ENCODE data around the gene POR.
"Not testable (repeated sequence)": the region's sequence is repeated elsewhere in the genome, so short reads cannot be mapped to it uniquely, and the experiment has no call there.

The POR gene

DNA sequence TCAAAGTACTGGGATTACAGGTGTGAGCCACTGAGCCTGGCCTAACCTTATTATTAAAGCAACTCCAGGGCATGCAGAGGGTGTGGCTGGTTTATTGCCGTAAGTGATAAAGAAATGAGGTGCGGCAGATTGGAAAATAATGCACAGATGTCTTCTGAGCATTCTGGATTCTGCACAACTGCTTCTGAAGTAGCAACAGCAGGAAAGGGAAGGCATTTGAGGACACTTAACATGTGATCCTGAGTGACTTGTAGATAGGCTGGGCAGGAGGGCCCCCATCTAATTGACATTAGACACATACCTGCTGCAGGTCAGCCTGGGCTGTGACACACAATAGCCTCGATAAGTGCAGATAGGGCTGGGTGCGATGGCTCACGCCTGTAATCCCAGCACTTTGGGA, 30.5 kb upstream of the POR start:
- DNase-seq (ENCODE audit: low read depth in 2 of 3, low spot score in 1 of 3) = no peak

DNA sequence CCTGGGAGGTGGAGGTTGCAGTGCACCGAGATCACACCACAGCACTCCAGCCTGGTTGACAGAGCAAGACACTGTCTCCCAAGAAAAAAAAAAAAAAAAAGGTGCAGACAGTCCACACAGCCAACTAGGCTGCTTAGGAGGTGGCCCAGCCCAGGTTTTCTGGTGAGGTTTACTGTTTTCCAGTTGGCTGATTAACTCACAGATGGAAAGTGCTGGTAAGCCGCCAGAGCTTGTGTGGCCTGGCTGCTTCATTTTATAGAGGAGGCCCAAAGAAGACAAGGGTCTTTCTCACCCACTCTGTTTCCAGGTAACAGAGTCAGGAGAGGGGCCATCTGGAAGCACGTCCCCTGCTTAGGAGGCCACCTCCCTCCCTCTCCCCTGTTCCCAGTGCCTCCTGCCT, 29.9 kb upstream of the POR start:
- no peak for DNase-seq (ENCODE audit: low read depth in 2 of 3, low spot score in 1 of 3)

- no peak for DNase-seq (ENCODE audit: low read depth in 2 of 3, low spot score in 1 of 3)
Measured at GRCh38 chr7:75887669-75888369, 27.1 kb upstream of the POR start.

- DNase-seq (ENCODE audit: low read depth in 2 of 3, low spot score in 1 of 3) = no peak
Measured at GRCh38 chr7:75888464-75889222, 26.3 kb upstream of the POR start.

GRCh38 chr7:75889223-75889825, 25.6 kb upstream of the POR start:
- no peak for DNase-seq (ENCODE audit: low read depth in 2 of 3, low spot score in 1 of 3)

- DNase-seq (ENCODE audit: low read depth in 2 of 3, low spot score in 1 of 3) = no peak
Measured at GRCh38 chr7:75889826-75890225, 25.1 kb upstream of the POR start.

DNA sequence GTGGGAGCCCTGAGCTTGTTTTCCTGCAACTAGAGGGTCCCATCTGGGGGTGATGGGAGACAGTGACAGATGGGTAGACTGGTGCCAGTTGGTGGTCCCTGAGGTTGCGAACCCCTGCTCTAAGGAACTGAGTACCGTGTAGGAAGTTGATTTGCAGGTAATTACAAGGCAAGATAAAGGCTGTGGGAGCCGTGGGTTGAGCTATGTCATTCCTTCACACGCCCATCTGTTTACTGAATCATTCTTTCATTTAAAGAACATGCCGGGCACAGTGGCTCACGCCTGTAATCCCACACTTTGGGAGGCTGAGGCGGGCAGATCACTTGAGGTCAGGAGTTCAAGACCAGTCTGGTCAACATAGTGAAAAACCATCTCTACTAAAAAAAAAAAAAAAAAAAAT, 23.7 kb upstream of the POR start:
- DNase-seq (ENCODE audit: low read depth in 2 of 3, low spot score in 1 of 3) = not testable (repeated sequence)

DNA sequence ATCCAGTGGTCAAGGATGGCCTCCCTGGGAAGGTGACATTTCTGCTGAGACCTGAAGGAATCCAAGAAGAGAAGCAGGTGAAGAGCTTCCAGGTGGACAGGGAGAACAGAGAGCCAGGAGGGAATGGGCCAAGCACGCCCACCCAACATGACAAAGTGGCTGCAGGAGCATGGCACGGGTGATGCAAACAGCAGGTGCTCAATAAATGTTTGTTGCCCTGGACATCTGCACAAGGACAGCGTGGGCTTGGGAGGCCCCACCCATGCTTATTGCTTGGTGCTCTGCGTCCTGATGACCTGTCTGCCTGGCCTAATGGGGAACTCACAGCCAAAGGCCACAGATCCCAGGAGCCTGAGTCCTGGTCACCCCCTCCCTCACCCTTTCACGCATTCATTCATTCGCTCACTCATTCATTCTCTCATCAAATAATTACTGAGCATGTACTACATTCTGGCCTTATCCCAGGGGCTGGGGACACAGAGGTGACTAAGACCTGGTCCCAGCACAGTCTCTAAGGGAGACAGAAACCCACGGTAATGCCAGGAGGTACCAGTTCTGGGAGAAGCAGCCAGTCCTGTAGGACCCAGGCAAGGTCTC, 23.0 kb upstream of the POR start:
- DNase-seq (ENCODE audit: low read depth in 2 of 3, low spot score in 1 of 3) = no peak

- no peak for DNase-seq (ENCODE audit: low read depth in 2 of 3, low spot score in 1 of 3)
Measured at GRCh38 chr7:75892634-75893272, 22.2 kb upstream of the POR start.

- no peak for DNase-seq (ENCODE audit: low read depth in 2 of 3, low spot score in 1 of 3)
Measured at GRCh38 chr7:75896803-75897327, 18.1 kb upstream of the POR start.

DNA sequence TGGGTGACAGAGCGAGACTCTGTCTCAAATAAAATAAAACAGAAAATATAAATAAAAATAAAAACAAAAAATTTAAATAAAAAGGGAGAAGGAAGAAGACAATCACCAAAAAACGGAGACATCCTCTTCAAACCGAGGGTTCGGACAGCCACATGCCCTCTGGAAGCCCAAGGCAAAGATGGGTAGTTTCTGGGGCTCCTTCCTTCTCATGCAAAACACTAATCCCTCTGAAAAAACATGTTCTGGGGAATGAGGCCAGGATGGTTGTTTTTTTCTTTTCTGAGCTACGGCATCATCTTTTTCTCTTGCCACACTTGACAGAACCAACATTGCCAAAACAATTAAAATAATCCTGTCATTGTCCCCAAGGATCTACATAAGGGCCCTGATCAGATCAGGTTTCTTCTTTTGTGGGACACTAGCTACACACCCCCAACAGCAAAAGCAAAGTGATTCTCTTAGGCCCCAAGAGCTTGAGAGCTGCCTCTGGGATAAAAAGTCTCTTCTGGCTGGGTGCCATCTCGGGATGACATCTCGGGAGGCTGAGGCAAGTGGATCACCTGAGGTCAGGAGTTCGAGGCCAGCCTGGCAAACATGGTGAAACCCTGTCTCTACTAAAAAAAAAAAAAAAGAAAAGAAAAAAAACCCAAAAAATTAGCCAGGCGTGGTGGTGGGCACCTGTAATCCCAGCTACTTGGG, 14.2 kb upstream of the POR start:
- no peak for DNase-seq (ENCODE audit: low read depth in 2 of 3, low spot score in 1 of 3)

- DNase-seq (ENCODE audit: low read depth in 2 of 3, low spot score in 1 of 3) = no peak
Measured at GRCh38 chr7:75905785-75906604, 9.0 kb upstream of the POR start.

DNA sequence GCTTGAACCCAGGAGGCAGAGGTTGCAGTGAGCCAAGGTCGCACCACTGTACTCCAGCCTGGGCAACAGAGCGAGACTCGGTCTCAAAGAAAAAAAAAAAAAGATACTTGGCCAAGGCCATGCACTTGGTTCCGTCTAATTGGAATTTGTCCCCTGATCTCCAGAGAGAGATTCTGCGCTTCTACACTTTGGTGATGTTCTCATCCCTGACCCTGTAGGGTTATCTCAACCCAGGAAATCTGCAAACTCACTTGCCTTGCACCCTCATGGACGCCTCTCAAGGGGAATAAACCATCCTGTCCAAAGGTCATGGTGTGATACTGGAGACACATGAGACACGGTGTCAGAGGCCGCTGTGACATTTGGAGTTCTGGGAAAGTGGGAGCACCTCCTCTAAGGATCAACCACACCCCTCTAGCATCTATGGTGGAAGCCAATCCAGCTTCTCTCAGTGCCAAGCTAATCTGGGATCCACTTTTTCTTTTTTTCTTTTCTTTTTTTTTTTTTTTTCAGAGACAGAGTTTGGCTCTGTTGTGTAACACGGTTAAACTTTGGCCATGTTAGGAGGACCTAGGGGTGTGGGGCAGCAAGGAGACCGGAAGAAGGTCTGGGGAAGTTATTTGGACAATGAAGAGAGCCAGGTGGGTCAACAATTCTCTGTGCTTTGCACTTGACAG, 7.8 kb upstream of the POR start:
- DNase-seq (ENCODE audit: low read depth in 2 of 3, low spot score in 1 of 3) = no peak

- not testable (repeated sequence) for DNase-seq (ENCODE audit: low read depth in 2 of 3, low spot score in 1 of 3)
Measured at GRCh38 chr7:75907668-75908039, 7.3 kb upstream of the POR start.

DNA sequence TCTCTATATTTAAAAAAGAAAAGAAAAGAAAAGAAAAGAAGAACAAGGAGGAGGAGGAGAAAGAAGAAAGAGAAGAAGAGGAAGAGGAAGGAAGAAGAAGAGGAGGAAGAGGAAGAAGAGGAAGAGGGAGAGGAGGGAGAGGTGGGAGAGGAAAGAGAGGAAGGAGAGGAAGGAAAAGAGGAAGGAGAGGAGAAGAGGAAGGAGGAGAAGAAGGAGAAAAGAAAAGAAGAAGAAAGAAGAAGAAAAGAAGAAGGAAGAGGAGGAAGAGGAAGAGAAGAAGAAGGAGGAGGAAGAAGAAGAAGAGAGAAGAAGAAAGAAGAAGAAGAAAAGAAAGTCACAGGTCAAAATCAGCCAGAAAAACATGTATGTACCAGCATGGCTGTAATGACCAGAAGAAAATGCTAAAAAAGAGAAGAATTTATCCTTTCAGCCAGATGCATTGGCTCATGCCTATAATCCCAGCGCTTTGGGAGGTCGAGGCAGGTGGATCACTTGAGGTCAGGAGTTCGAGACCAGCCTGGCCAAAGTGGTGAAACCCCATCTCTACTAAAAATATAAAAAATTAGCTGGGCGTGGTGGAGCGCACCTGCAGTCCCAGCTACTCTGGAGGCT, 5.3 kb upstream of the POR start:
- DNase-seq (ENCODE audit: low read depth in 2 of 3, low spot score in 1 of 3) = no peak

DNA sequence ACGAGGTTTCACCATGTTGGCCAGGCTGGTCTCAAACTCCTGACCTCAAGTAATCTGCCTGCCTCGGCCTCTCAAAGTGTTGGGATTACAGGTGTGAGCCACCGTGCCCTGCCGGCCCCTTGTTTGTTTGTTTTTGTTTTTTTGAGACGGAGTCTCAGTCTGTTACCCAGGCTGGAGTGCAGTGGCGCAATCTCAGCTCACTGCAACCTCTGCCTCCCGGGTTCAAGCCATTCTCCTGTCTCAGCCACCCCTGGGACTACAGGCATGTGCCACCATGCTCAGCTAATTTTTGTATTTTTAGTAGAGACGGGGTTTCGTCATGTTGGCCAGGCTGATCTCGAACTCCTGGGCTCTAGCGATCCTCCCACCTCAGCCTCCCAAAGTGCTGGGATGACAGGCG, 3.8 kb upstream of the POR start:
- not testable (repeated sequence) for DNase-seq (ENCODE audit: low read depth in 2 of 3, low spot score in 1 of 3)

DNA sequence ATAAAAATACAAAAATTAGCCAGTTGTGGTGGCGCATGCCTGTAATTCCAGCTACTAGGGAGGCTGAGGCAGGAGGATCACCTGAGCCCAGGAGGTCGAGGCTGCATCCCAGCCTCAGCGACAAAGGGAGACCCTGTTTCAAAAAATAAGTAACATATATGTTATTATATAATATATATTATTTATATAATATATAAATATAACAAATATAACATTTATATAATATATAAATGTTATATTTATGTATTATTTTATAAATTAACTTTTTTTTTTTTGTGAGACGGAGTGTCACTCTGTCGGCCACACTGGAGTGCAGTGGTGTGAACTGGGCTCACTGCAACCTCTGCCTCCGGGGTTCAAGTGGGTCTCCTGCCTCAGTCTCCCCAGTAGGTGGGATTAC, 1.5 kb upstream of the POR start:
- no peak for DNase-seq (ENCODE audit: low read depth in 2 of 3, low spot score in 1 of 3)

- DNase-seq (ENCODE audit: low read depth in 2 of 3, low spot score in 1 of 3) = no peak
Measured at GRCh38 chr7:75914169-75914654, 743 bp upstream of the POR start.
